ENCODE data around the gene SMOC2. TPM values are rescaled to one million over a fixed set of nuclear protein-coding genes. Genes with fewer than 3 reads are reported as not detected.

SMOC2 gene
- total and polyA plus RNA-seq, 8 donors, result 7.1 to 18.8 (median 9.5) TPM

- Histone ChIP-seq H3K4me3 (no peak overlapping the region), H3K27ac (no peak overlapping the region), H3K36me3 (no peaks in the 10 kb centered on the region), H3K9me3 (no peaks in the 10 kb centered on the region), H3K4me1 (no peaks in the 10 kb centered on the region), H3K27me3 (no peaks in the 10 kb centered on the region)
- ATAC-seq (no peak), DNase-seq (peak in 1 of 4 donors; percentile 20)
- intact Hi-C loops (cut with DNase I), result no loop called here
- TF ChIP-seq CTCF (IDR thresholded peaks at IDR 0.05), result no peak
Measured at GRCh38 chr6:168404560-168404959, 36.4 kb upstream of the SMOC2 start.

DNA sequence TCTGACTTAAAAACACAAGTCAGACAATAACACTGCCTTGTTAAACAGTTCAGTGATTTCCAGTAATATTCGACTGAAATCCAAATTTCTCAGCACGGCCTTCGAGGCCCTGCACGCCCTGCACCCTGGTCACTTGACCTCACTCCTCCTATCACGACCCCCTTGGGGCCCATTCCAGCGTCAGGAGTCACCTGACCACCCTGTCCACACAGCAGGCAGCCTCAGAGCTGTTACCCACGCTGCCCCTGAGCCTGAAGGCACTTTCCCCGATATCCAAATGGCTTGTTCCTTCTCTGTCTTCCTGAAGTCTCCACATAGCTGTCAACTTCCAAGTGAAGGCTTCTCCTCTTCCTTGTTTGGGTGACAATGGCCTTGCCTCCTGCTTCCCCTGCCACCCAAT, 33.1 kb upstream of the SMOC2 start:
- intact Hi-C loops (cut with DNase I), result no loop called here
- no peak for TF ChIP-seq CTCF (IDR thresholded peaks at IDR 0.05)
- Histone ChIP-seq H3K27ac (no peak overlapping the region), H3K9me3 (no peaks in the 10 kb centered on the region), H3K36me3 (no peaks in the 10 kb centered on the region), H3K27me3 (no peaks in the 10 kb centered on the region), H3K4me3 (no peak overlapping the region), H3K4me1 (no peaks in the 10 kb centered on the region)
- peak in 1 of 4 donors; percentile 51 for DNase-seq
- ATAC-seq, result no peak

GRCh38 chr6:168408504-168409136, 32.4 kb upstream of the SMOC2 start:
- no peaks in the 10 kb centered on the region for H3K9me3 ChIP-seq

DNA sequence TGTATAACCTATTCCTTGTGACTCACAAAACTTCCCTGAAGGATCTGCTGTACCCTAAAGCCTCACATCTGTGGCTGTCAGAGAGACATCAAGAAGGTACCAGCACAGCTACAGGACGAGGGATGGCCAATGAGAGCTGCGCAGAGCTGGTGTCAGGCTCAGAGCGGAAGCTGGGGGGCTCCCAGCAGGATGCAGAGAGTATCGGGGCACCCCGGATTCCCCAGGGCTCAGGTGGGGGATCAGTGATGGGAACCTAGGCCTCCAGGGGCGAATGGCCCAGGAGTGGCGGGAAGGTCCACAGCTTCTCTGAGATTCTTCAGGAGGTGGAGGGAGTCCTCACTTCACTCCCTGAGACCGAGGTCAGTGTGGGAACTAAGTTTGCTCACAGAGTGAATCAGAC, 30.9 kb upstream of the SMOC2 start:
- H3K27ac ChIP-seq, result no peak overlapping the region
- no peak for ATAC-seq
- no peak for TF ChIP-seq CTCF (IDR thresholded peaks at IDR 0.05)
- intact Hi-C loops (cut with DNase I), result no loop called here
- H3K4me3 ChIP-seq, result no peak overlapping the region
- no peaks in the 10 kb centered on the region for H3K4me1 ChIP-seq
- no peaks in the 10 kb centered on the region for H3K36me3 ChIP-seq
- no peak for DNase-seq
- no peaks in the 10 kb centered on the region for H3K27me3 ChIP-seq
- no peaks in the 10 kb centered on the region for H3K9me3 ChIP-seq

More at GRCh38 chr6:168408504-168409136, 32.4 kb upstream of the SMOC2 start:
- ATAC-seq (no peak), DNase-seq (no peak)
- no peaks in the 10 kb centered on the region for H3K36me3 ChIP-seq
- TF ChIP-seq CTCF (IDR thresholded peaks at IDR 0.05), result no peak
- H3K27ac ChIP-seq, result no peak overlapping the region
- H3K4me3 ChIP-seq, result no peak overlapping the region
- intact Hi-C loops (cut with DNase I), result no loop called here
- H3K27me3 ChIP-seq, result no peaks in the 10 kb centered on the region
- no peaks in the 10 kb centered on the region for H3K4me1 ChIP-seq

DNA sequence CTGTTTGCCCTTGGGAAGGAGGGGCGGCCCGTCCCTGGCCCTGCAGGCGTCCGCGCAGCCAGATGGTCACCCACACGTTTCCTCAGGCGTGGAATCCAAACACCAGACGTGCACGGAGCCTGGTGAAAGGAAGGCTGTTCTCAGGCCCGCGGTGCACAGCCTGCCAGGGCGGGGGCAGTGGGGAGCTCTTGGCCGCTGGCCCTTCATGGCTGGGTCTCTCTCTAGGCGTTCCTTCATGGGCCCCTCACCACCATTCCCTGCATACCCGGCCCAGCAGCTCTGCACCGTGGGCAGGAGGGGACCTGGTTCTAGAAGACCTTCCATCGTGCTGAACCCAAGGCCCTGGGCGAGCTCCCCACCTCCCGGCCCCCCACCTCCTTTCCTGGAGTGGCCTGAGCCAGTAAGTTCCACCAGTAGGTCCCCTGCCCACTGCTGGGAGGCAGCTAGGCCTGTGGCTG, 30.4 kb upstream of the SMOC2 start:
- intact Hi-C loops (cut with DNase I), result no loop called here
- no peaks in the 10 kb centered on the region for H3K9me3 ChIP-seq
- TF ChIP-seq CTCF (IDR thresholded peaks at IDR 0.05), result no peak
- no peaks in the 10 kb centered on the region for H3K27me3 ChIP-seq
- H3K27ac ChIP-seq, result no peak overlapping the region
- H3K4me1 ChIP-seq, result no peaks in the 10 kb centered on the region
- H3K4me3 ChIP-seq, result no peak overlapping the region
- H3K36me3 ChIP-seq, result no peaks in the 10 kb centered on the region
- peak in 1 of 4 donors; percentile 52 for DNase-seq
- ATAC-seq, result no peak
